Chondrocyte (in vitro differentiated cells): ENCODE data around the gene GBX1. TPM values are rescaled to one million over a fixed set of nuclear protein-coding genes. Genes with fewer than 3 reads are reported as not detected.

Source experiments
- DNase-seq: peaks from one replicate; pipeline ENCODE4 v3.0.0; 2021; ENCODE audit warnings: mixed read lengths, low spot score
- H3K27ac Mint-ChIP-seq: one replicate; pipeline ENCODE4 v1.8.0; 2021; ENCODE audit warnings: mild to moderate bottlenecking, moderate library complexity, mixed read lengths; ENCODE audit not compliant: unreplicated experiment
- H3K27me3 Mint-ChIP-seq: 2 replicates; pipeline ENCODE4 v1.8.0; 2021; ENCODE audit warnings: low read depth, mixed read lengths
- H3K36me3 Mint-ChIP-seq: 2 replicates; pipeline ENCODE4 v1.8.0; 2021; ENCODE audit warnings: low read depth, mixed read lengths
- H3K4me1 Mint-ChIP-seq: 2 replicates; pipeline ENCODE4 v1.8.0; 2021; ENCODE audit warnings: low read depth, mild to moderate bottlenecking, mixed read lengths
- H3K4me3 Mint-ChIP-seq: one replicate; pipeline ENCODE4 v1.8.0; 2021; ENCODE audit warnings: mild to moderate bottlenecking, moderate library complexity, mixed read lengths; ENCODE audit not compliant: unreplicated experiment
- H3K9me3 Mint-ChIP-seq: 2 replicates; pipeline ENCODE4 v1.8.0; 2021; ENCODE audit warnings: low read depth, mixed read lengths
- total RNA-seq: library from RNA; stranded (reverse); gene quantifications from 3 replicates; pipeline ENCODE4 v1.2.1, GENCODE V29; 2021
- TF ChIP-seq, protein P1 (sequence below): fragments of 200-600 bp; sonication (generic); IDR thresholded peaks from 2 replicates; pipeline ENCODE4 v1.5.0; 2021; ENCODE audit warnings: antibody characterized with exemption, mild to moderate bottlenecking, moderate library complexity

GBX1 gene
- total RNA-seq, 1 donor from 2014 or later = not detected

DNA sequence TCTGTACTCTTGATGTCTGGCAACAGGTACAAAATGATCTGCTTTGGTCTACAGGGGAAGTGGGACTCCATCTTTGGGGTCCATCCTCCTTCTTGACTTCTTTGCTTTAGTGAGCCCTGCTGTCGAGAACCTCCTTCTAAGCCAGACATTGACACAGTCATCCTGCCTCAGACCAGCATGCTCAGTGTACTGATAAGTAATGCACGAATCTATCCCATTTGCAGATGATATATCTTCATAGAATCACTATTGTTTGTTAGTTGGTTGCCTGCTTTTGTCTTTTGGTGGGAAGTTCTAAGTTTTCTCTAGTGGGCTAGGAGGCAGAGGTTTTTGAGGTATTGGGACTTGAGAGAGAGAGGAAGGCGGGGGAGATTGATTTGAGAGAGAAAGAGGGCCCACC is 33.9 kb upstream of the GBX1 start:
- Mint-ChIP-seq H3K4me1 (no peaks in the 10 kb centered on the region), H3K9me3 (no peaks in the 10 kb centered on the region), H3K27me3 (peaks cover 35% of the 10 kb centered on the region), H3K4me3 (no peak overlapping the region), H3K36me3 (no peaks in the 10 kb centered on the region), H3K27ac (no peak overlapping the region)
- DNase-seq = no peak
- TF ChIP-seq, protein P1, sequence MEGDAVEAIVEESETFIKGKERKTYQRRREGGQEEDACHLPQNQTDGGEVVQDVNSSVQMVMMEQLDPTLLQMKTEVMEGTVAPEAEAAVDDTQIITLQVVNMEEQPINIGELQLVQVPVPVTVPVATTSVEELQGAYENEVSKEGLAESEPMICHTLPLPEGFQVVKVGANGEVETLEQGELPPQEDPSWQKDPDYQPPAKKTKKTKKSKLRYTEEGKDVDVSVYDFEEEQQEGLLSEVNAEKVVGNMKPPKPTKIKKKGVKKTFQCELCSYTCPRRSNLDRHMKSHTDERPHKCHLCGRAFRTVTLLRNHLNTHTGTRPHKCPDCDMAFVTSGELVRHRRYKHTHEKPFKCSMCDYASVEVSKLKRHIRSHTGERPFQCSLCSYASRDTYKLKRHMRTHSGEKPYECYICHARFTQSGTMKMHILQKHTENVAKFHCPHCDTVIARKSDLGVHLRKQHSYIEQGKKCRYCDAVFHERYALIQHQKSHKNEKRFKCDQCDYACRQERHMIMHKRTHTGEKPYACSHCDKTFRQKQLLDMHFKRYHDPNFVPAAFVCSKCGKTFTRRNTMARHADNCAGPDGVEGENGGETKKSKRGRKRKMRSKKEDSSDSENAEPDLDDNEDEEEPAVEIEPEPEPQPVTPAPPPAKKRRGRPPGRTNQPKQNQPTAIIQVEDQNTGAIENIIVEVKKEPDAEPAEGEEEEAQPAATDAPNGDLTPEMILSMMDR = no peak

DNA sequence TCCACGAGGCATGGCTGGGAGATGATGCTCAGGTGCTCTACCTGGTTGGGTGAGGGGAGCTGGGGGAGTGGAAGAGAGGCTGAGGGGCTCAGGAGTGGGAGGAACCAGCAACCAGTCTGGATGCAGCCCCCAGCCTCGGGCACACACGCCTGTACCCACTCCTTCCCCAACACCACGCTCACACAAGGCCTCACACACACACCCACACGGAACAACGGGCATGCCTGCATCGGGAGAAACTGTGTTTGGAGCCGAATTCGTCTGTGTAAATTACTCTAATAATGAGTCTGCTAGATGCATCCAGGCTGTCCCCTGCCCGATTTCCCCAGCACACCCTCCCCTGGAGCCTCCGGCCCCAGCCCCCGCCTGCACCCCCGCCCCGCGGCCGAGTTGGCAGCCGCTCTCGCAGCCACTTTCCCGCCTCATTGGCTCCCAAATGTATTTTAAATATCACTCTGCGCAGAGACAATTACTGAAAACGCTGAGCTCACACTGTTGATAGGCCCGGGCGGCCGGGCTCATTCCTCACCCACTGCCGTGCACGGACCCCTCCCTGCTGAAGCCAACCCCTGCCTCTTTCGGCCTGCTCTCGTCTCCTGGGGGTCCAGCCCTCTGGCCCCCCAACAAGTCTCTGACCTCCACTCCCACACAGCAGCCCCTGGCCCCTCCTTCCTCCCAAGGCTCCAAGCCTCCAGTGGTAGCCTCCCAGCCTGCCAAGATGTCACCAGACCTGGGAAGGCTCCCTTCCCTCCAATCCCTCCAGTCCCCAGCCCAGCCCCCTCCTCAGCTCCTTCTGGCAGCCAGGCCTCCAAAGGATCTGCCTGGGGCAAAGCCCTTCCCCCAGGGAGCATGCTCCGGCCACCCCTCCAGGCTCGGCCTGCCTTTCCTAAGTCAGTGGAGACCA is 31.7 kb upstream of the GBX1 start:
- DNase-seq = no peak
- TF ChIP-seq, protein P1 = no peak
- H3K36me3 Mint-ChIP-seq = no peaks in the 10 kb centered on the region
- H3K27me3 Mint-ChIP-seq = peaks cover 34% of the 10 kb centered on the region
- no peaks in the 10 kb centered on the region for H3K4me1 Mint-ChIP-seq
- no peak overlapping the region for H3K4me3 Mint-ChIP-seq
- no peaks in the 10 kb centered on the region for H3K9me3 Mint-ChIP-seq
- H3K27ac Mint-ChIP-seq = no peak overlapping the region

DNA sequence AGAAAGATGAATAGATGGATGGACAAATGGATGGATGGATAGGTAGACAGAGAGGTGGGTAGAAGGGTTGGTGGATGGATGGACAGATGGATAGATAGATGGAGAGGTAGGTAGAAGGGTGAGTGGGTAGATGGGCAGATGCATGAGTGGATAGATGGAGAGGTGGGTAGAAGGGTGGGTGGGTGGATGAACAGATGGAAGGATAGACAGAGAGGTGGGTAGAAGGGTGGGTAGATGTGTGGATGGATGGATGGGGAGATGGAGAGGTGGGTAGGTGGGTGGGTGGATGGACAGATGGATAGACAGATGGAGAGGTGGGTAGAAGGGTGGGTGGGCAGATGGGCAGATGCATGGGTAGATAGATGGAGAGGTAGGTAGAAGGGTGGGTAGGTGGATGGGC is 30.4 kb upstream of the GBX1 start:
- Mint-ChIP-seq H3K9me3 (no peaks in the 10 kb centered on the region), H3K4me3 (no peak overlapping the region), H3K4me1 (no peaks in the 10 kb centered on the region), H3K36me3 (no peaks in the 10 kb centered on the region), H3K27ac (no peak overlapping the region), H3K27me3 (peaks cover 29% of the 10 kb centered on the region)
- DNase-seq = no peak
- TF ChIP-seq, protein P1 = no peak

DNA sequence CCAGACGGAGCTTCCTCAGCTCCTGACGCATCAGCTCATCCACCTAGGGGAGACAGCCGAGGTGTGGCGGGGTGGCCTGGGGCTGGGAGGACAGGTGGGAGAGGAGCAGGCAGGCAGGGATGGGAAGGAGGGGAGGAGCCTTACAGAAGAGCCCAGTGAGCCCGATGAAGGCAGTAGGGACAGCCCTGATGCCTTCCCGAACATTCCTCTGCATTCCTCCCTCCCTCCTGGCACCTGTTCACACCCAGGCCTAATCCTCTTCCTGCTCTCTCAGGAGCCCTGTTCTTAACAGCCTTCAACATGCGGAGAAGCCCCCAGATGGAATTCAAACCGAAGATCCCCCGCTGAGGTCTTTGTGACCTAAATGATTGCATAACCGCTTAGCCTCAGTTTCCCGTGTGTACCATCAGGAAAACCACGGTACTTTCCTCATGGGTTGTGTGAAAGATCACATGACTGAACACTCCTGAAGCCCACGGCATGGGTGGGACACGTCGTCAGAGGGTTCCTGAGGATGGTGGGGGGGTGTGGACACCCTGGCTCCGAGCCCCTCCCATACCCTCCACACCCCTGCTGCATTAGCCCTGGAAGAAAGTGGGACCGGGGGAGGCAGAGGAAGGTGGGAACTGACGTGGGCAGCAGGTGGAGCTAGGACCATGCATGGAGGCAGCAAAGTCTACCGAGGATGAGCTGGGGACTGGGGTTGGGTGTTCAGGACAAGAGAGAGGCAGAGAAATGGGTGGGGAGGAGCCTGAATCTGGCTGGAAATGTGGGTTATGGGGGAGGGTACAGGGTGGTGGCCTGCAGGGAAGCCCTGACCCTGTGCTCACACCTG is 28.3 kb upstream of the GBX1 start:
- Mint-ChIP-seq H3K9me3 (no peaks in the 10 kb centered on the region), H3K36me3 (no peaks in the 10 kb centered on the region), H3K27me3 (peaks cover 18% of the 10 kb centered on the region), H3K4me3 (no peak overlapping the region), H3K27ac (no peak overlapping the region), H3K4me1 (no peaks in the 10 kb centered on the region)
- TF ChIP-seq, protein P1 = no peak
- DNase-seq = no peak

DNA sequence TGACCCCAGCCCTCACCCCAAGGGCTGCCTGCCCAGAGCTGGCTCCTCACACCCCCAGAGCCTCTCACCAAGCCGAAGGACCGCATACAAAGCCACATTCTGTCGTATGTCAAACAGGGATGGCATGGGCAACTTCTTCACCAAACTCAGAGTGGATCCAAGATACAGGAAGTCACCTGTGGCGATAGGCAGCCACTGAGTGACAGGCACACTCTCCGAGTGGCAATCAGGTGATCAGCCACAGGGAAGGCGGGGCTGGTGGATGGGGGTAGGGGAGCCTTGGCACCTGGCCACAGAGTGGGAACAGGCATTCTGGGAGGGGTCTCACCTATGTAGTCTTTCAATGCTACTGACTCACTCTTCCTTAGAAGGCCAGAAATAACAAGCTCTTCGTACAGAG is 26.7 kb upstream of the GBX1 start:
- Mint-ChIP-seq H3K36me3 (no peaks in the 10 kb centered on the region), H3K4me1 (no peaks in the 10 kb centered on the region), H3K4me3 (no peak overlapping the region), H3K27me3 (peaks cover 30% of the 10 kb centered on the region), H3K27ac (no peak overlapping the region), H3K9me3 (no peaks in the 10 kb centered on the region)
- TF ChIP-seq, protein P1 = no peak
- no peak for DNase-seq
